C4-2B (cell line): ENCODE data around the gene SLC25A29.

Source experiments
- CTCF ChIP-seq: fragments of 450-650 bp; conservative IDR thresholded peaks from 2 replicates; pipeline ENCODE4 v1.5.1; 2017; ENCODE audit warnings: mild to moderate bottlenecking
- ZFX ChIP-seq: fragments of 450-650 bp; IDR thresholded peaks from 2 replicates; pipeline ENCODE4 v1.6.1; 2017

- TF ChIP-seq CTCF (no peak), ZFX (no peak)
These were observed 6.7 kb upstream of the SLC25A29 start for GRCh38 chr14:100312877-100313400.
